Duodenal mucosa (tissue), 2 donors: Measurements from ENCODE around the gene NDRG4.

ENCODE experiments used
- H3K27ac ChIP-seq: one replicate; pipeline ENCODE4 v1.7.0; 2013; ENCODE audit warnings: low read depth, low read length
- H3K27me3 ChIP-seq, 2 donors: one replicate each; pipeline ENCODE4 v1.7.0; 2013; ENCODE audit warnings: low read length in 2 of 2, control low read depth in 1 of 2; ENCODE audit not compliant: insufficient read depth in 2 of 2, control insufficient read depth in 1 of 2
- H3K36me3 ChIP-seq, 2 donors: one replicate each; pipeline ENCODE4 v1.7.0; 2013; ENCODE audit warnings: low read length in 2 of 2, control low read depth in 1 of 2; ENCODE audit not compliant: insufficient read depth in 2 of 2, control insufficient read depth in 1 of 2
- H3K4me1 ChIP-seq, 2 donors: one replicate each; pipeline ENCODE4 v1.7.0; 2013; ENCODE audit warnings: low read length in 2 of 2, control low read depth in 1 of 2; ENCODE audit not compliant: insufficient read depth in 2 of 2, control insufficient read depth in 1 of 2
- H3K4me3 ChIP-seq, 2 donors: one replicate each; pipeline ENCODE4 v1.7.0; 2013; ENCODE audit warnings: low read length in 2 of 2, low read depth in 1 of 2
- H3K9ac ChIP-seq, 2 donors: one replicate each; pipeline ENCODE4 v1.7.0; 2013; ENCODE audit warnings: low read length in 2 of 2, low read depth in 1 of 2
- H3K9me3 ChIP-seq, 2 donors: one replicate each; pipeline ENCODE4 v1.7.0; 2013; ENCODE audit warnings: low read length in 2 of 2, control low read depth in 1 of 2; ENCODE audit not compliant: control insufficient read depth in 1 of 2

The NDRG4 gene

DNA sequence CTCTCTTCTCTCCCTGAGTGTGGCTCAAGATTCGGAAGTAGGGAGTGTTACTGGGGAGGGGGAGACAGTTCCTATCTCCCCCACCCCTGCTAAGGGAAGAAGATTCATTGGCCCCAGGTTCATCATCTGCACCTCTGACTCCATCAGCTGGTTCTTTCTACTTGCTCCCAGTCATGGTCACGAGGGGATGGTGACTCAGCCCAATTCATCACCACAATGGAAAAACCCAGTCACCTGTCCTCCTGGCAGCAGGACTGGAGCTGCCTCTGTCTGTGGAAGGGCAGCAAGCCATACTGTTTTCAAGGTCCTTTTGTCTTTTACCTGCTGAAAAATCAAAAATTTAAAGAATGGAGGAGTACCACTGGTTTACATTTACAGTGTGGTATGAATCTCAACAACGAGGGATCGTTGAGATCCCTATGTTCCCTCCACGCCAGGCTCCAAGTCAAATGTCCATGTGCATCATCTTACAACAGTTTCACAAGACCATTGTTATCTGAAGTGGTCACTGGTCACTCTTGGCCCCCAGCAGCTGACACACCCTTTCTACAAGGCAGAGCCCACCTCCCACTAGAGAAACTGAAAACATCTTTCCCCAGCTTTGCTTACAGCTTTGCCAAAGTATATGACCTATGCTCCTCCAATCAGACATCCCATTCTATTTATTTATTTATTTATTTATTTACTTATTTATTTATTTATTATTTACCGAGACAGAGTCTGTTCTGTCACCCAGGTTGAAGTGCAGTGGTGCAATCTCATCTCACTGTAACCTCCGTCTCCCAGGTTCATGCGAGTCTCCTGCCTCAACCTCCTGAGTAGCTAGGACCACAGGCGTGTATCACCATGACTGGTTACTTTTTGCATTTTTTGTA lies 40.4 kb upstream of the NDRG4 start:
- peaks cover 0 to 3% of the 10 kb centered on the region in 2 donors for H3K4me1 ChIP-seq
- no peaks in the 10 kb centered on the region for H3K36me3 ChIP-seq
- H3K27me3 ChIP-seq = peaks cover 13 to 29% of the 10 kb centered on the region in 2 donors
- no peak overlapping the region for H3K4me3 ChIP-seq
- H3K9me3 ChIP-seq = no peaks in the 10 kb centered on the region
- no peak overlapping the region for H3K9ac ChIP-seq
- H3K27ac ChIP-seq = no peak overlapping the region

DNA sequence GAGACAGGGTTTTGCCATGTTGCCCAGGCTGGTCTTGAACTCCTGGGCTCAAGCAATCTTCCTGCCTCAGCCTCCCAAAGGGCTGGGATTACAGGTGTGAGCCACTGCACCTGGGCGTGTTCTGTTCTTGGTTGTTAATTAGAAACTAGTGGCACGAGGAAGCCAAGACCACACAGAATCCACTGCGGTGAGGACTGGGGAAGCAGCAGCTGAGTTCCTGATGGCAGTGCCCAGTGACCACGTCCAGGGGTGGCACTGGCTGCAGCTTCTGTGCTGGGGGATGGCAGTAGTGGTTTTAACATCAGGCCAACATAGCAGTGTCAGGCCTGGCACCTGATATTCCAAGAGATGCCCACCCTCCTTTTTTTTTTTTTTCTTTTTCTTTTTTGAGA lies 39.7 kb upstream of the NDRG4 start:
- H3K27ac ChIP-seq = no peak overlapping the region
- H3K9me3 ChIP-seq = no peaks in the 10 kb centered on the region
- H3K4me1 ChIP-seq = peaks cover 0 to 5% of the 10 kb centered on the region in 2 donors
- H3K9ac ChIP-seq = no peak overlapping the region
- no peak overlapping the region for H3K4me3 ChIP-seq
- H3K36me3 ChIP-seq = no peaks in the 10 kb centered on the region
- peaks cover 19 to 35% of the 10 kb centered on the region in 2 donors for H3K27me3 ChIP-seq

DNA sequence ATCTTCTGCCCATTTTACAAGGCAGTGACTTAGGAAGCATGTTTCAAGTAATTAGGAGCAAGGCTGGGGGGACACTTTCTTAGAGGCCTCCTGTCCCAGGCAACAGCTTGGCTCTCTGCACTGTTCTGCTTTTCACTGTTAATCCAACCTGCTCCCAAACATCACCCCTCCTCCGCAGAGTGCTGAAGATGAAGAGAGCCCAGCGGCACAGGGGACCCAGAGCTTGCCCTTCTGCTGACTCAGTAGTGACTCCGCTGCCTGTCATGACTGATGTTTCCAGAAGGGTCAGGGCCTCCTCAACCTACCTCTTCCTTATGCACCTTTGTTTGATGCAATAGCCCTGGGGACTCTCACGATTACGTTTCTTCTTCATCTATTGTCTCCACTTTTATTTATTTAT lies 38.9 kb upstream of the NDRG4 start:
- Histone ChIP-seq H3K27me3 (peaks cover 26 to 41% of the 10 kb centered on the region in 2 donors), H3K27ac (no peak overlapping the region)

DNA sequence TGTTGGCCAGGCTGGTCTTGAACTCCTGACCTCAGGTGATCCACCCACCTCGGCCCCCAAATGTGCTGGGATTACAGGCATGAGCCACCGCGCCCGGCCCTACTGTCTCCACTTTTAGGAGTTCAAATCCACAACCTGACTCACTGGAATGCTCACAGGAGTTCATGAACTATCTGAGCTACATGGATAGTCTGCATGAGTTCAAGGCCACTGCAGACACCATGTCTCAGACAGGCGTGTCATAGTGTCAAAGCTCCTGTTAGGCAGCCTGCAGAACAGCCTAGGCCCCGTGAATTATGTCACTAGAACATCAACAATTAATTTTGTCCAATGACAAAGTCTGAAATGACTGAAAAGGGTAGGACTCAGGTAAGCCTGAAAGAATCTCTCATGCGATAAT lies 38.3 kb upstream of the NDRG4 start:
- Histone ChIP-seq H3K27ac (no peak overlapping the region), H3K4me1 (peaks cover 0 to 5% of the 10 kb centered on the region in 2 donors), H3K27me3 (peaks cover 31 to 47% of the 10 kb centered on the region in 2 donors), H3K36me3 (no peaks in the 10 kb centered on the region), H3K9me3 (no peaks in the 10 kb centered on the region), H3K9ac (no peak overlapping the region), H3K4me3 (no peak overlapping the region)

More for the DNA sequence above, 38.9 kb upstream of the NDRG4 start:
- Histone ChIP-seq H3K4me3 (no peak overlapping the region), H3K36me3 (no peaks in the 10 kb centered on the region), H3K4me1 (peaks cover 0 to 5% of the 10 kb centered on the region in 2 donors), H3K9me3 (no peaks in the 10 kb centered on the region), H3K9ac (no peak overlapping the region)

DNA sequence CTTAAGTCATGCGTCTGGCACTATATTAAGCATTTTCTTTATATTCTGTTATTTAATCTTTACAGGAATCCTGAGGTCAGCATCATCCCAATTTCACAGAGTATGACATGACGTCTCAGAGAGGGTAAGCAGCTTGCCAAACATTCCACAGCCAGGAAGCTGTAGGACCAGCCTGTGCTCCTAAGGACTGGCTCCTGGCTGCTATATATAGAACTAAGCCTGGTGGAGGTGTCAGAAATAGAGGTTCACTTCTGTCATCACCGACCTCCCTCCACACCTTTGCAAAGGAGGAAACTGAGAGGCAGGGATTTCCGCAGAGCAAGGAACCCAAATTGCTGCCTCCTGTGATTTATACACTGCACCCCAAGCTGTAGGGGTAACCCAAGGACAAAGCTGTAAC lies 37.9 kb upstream of the NDRG4 start:
- no peak overlapping the region for H3K9ac ChIP-seq
- peaks cover 0 to 5% of the 10 kb centered on the region in 2 donors for H3K4me1 ChIP-seq
- peaks cover 35 to 50% of the 10 kb centered on the region in 2 donors for H3K27me3 ChIP-seq
- no peaks in the 10 kb centered on the region for H3K36me3 ChIP-seq
- no peak overlapping the region for H3K27ac ChIP-seq
- no peaks in the 10 kb centered on the region for H3K9me3 ChIP-seq
- H3K4me3 ChIP-seq = no peak overlapping the region

DNA sequence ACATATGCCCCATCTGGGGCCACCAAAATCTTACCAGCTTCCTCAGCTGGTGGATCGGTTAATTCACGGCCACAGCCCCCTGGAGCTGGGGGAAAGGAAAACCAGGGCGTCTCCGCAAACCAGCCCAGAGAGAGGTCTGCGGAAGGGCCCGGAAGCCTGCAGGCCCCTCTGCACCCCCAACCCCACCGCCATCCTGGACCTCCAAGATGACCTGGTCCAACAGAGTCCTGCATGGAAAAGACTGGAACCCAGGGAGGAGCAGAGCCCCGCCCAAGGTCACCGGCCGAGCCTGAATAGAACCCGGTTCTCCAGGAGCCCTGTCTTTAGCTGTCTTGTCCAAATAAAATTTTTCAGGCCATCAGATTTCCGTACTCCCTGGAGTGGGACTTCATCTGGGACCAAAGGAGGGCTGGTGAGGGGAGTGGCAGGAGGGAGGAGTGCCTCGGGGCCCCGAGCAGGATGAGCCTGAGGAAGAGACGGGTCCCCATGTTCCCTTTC lies 37.4 kb upstream of the NDRG4 start:
- Histone ChIP-seq H3K9ac (no peak overlapping the region), H3K36me3 (no peaks in the 10 kb centered on the region), H3K27ac (no peak overlapping the region), H3K4me3 (no peak overlapping the region), H3K9me3 (no peaks in the 10 kb centered on the region), H3K27me3 (peaks cover 35 to 52% of the 10 kb centered on the region in 2 donors), H3K4me1 (peaks cover 0 to 5% of the 10 kb centered on the region in 2 donors)

DNA sequence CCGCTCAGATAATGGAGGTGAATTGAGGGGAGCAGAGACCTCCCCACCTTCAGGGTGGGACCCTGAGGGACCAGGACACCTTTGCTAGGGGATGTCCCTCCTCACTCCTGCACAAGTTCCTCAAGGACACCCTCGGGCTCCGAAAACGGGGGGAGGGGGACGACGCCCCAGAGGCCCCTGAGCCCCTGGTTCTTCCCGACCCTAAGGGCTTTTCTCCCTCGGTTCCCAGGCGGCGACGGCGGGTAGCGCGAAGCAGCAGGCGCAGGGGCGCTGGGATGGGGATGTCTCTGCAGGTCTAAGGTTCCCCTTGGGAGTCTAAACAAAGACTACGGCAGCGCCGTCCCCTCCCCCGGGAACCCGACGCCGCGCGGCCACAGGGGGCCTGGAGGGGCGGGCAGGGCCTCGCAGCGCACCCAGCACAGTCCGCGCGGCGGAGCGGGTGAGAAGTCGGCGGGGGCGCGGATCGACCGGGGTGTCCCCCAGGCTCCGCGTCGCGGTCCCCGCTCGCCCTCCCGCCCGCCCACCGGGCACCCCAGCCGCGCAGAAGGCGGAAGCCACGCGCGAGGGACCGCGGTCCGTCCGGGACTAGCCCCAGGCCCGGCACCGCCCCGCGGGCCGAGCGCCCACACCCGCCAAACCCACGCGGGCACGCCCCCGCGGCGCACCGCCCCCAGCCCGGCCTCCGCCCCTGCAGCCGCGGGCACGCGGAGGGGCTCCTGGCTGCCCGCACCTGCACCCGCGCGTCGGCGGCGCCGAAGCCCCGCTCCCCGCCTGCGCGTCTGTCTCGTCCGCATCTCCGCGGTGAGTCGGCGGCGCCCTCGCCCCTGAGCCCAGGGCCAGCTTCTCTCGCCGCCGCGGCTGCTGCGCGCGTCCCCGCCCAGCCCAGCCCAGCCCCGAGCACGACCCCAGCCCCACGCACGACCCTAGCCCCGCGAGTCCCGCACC lies 36.7 kb upstream of the NDRG4 start:
- Histone ChIP-seq H3K27ac (no peak overlapping the region), H3K36me3 (no peaks in the 10 kb centered on the region), H3K27me3 (peaks cover 36 to 59% of the 10 kb centered on the region in 2 donors), H3K9me3 (no peaks in the 10 kb centered on the region), H3K9ac (no peak overlapping the region), H3K4me1 (peaks cover 0 to 5% of the 10 kb centered on the region in 2 donors), H3K4me3 (no peak overlapping the region)

DNA sequence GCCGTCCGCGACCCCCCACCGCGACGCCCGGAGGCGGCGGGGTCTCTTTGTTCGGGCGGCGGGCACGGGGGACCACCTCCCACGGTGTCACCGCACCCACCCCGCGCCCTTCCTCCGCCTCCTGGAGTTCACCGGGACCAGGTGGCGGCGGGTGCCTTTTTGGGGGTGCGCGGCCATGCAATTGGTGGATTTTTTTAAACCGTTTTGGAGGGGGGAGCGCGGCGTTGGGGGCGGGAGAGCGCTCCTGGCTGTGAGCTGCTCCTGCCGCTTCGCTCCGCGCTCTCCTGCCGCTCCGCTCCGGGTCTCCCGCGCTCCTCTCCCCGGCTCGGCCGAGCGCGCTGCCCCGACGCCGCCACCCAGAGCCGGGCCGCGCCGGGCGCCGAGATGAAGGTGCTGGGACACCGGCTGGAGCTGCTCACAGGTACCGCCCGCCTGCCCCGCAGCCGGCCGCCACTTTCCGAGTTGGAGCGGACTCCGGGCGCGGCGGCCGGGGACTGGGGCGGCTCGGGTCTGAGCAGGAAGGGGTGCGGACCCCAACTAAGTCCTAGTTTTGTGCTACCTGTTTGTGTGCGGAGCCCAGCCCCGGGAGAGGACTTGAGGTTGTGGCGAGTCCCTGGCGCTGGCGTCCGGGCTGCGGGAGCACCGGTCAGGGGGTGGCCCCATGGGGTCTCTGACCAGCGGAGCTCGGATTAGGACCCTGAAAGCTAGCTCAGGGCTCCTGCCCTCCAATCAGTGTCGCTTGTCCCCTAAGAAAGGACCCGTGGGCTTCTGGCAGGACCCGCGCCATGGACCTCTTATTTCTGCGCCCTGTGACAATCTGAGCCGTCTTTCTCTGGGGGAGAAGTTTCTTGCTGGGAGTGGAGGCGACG lies 35.7 kb upstream of the NDRG4 start:
- Histone ChIP-seq H3K4me1 (peaks cover 0 to 5% of the 10 kb centered on the region in 2 donors), H3K36me3 (no peaks in the 10 kb centered on the region), H3K27ac (no peak overlapping the region), H3K4me3 (peak overlapping the region; percentile 3 to 51), H3K9me3 (no peaks in the 10 kb centered on the region), H3K27me3 (peaks cover 41 to 59% of the 10 kb centered on the region in 2 donors), H3K9ac (no peak overlapping the region)

DNA sequence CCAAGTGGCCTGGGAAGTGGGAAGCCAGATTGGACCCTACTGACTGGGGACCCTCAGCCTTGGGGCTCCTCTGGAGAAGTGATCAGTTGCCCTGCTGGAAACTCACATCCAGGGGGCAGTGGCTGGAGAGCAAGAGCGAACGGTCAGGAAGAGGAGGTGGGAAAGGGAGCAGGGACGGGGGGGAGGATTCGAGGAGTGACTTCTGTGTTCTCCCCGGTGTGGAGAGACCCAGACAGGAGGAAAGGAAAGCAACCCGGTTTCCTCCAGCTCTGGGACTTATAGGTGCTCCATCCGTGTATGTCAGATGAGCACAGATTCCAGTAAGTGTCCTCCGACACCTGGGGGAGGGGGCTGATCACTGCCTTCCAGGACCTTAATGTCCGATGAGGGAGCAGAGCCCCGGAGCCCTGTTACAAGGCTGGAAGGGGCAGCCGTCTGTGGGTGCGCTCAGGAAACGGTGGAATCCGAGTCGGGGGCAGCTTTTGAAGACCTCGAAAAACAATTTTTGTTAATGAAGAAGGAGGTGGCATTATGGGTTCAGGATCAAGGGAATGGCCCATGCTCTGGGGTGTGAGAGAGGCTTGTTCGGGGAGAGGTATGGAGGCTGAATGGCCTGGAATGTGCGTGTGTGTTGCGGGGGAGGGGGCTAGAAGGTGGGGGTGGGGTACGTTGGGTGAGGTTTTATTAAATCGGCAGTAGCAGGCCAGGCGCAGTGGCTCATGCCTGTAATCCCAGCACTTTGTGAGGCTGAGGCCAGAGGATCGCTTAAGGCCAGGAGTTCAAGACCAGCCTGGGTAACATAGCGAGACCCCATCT lies 34.8 kb upstream of the NDRG4 start:
- no peaks in the 10 kb centered on the region for H3K9me3 ChIP-seq
- H3K27ac ChIP-seq = no peak overlapping the region
- H3K36me3 ChIP-seq = no peaks in the 10 kb centered on the region
- H3K27me3 ChIP-seq = peaks cover 41 to 59% of the 10 kb centered on the region in 2 donors
- peak overlapping the region; percentile 3 to 16 for H3K4me3 ChIP-seq
- no peak overlapping the region for H3K9ac ChIP-seq
- H3K4me1 ChIP-seq = peaks cover 0 to 5% of the 10 kb centered on the region in 2 donors
